GM23248 (cell line): Measurements from ENCODE around the gene ITGB1BP2.

Source experiments
- EZH2 ChIP-seq: fragments of 200-600 bp; sonication (generic); IDR thresholded peaks from 2 replicates; pipeline ENCODE4 v1.6.1; 2018; ENCODE audit warnings: antibody characterized with exemption, mild to moderate bottlenecking; ENCODE audit not compliant: insufficient read depth, poor library complexity, severe bottlenecking
- EZH2phosphoT487 ChIP-seq: fragments of 200-600 bp; sonication (generic); IDR thresholded peaks from 2 replicates; pipeline ENCODE4 v1.6.1; 2018; ENCODE audit warnings: antibody characterized with exemption, moderate library complexity, mild to moderate bottlenecking, low read depth; ENCODE audit not compliant: insufficient read depth

DNA sequence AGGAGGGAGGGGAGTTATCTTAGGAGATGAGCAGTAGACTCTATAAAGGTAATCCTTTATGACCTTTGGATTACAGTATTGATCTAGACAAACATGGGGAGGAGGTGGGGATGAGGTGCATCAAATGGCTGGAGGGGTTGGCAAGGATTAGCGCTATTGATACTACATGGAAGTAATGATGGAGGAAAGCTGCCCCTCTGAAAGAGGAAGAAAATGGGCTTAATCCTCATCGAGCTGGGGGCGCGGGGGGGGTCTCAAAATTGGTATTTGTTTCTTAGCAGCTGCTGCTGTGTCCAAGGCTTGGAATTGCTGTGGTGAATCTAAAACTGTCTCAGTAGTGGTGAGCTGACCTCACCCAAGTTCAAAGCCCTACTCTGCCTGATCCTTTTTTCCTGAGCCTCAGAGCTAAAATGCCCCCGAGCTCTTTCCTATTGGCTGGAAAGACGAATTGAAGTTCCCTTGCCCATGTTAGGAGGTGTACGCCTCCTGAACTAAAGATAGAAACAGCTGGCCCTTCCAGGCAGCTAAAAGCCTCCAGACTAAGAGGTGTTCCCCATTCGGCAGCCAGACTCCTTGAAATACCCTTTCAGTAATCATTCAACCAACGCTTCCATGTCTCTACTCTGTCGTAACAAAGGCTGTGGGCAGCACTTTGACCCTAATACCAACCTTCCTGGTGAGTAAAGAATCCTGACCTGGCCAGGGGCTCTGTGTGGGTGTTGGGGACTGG lies at the start of gene ITGB1BP2:
- no peak for TF ChIP-seq EZH2
- TF ChIP-seq EZH2phosphoT487, result no peak
